Testis (tissue), 2 donors: Measurements from ENCODE around the gene ERFE.

Experiments
- CTCF ChIP-seq, 3 experiments: fragments of 450-650 bp in 2 of 3; fragments of 200-600 bp in 1 of 3; sonication (generic) in 1 of 3; IDR thresholded peaks; one replicate each; pipeline ENCODE4 v1.5.1; 2016 to 2019; ENCODE audit warnings: antibody characterized with exemption in 3 of 3, mild to moderate bottlenecking in 2 of 3, moderate library complexity in 1 of 3
- POLR2A ChIP-seq: fragments of 450-650 bp; IDR thresholded peaks from one replicate; pipeline ENCODE4 v1.6.1; 2017; ENCODE audit warnings: antibody characterized with exemption, mild to moderate bottlenecking, moderate library complexity

GRCh38 chr2:238119756-238120462, 38.9 kb upstream of the ERFE start:
- TF ChIP-seq POLR2A, result no peak
- no peak for TF ChIP-seq CTCF (IDR thresholded peaks at IDR 0.05)
